Measurements from ENCODE around the gene P2RY2.

P2RY2 gene

DNA sequence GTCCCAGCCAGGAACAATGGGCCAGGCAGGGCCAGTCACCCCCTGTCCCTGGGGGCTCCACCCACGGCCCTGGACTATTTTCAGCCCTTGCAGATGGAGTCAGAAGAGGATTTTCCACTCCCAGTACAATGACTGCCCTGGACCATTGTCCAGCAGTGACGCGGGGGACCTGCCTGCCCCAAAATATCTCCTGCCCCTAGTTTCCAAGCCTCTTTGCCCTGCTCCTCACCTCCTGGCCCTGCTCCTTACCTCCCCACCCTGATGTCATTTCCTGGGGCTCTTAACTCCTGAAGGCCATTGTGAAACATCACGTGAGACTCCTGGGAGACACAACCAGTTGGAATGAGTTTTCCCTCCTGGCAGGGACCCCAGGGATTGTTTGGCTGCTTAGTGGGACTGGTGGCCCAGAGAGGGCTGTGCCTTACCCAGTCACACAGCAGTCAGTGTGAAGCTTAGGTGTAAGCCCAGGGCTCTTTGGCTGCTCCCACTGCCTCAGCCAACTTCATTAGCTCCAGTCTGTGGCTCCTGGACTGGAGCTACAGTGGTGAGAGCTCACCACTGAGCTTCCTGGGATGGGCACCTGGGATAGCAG, 22.2 kb downstream of the P2RY2 start:
- in situ Hi-C loops (cut with MboI; ENCODE audit: low sequenced_read_pairs), result loop anchor here (5.0 kb wide), 1 partner anchor 53 kb away; no protein-coding TSS in a partner anchor

DNA sequence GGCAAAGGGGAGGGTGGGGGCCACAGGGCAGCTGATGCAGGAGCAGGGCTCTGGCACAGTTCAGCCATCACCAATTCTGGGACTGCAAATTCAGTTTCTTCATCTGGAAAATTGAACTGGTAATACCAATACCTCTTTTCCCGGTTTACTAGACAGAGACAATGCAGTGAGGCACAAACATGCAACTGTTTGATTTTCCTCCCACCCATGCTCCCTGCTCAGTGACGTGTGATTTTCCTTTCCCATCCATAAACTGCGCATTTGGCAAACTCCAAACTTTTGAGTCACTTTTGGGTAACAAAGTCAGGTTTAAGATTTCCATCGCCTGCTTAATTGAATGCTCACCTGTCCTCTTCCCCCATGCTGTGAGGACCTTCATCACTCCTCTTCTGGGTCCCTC, 23.2 kb downstream of the P2RY2 start:
- in situ Hi-C loops (cut with MboI; ENCODE audit: low sequenced_read_pairs), result loop anchor here (5.0 kb wide), 1 partner anchor 54 kb away; no protein-coding TSS in a partner anchor

DNA sequence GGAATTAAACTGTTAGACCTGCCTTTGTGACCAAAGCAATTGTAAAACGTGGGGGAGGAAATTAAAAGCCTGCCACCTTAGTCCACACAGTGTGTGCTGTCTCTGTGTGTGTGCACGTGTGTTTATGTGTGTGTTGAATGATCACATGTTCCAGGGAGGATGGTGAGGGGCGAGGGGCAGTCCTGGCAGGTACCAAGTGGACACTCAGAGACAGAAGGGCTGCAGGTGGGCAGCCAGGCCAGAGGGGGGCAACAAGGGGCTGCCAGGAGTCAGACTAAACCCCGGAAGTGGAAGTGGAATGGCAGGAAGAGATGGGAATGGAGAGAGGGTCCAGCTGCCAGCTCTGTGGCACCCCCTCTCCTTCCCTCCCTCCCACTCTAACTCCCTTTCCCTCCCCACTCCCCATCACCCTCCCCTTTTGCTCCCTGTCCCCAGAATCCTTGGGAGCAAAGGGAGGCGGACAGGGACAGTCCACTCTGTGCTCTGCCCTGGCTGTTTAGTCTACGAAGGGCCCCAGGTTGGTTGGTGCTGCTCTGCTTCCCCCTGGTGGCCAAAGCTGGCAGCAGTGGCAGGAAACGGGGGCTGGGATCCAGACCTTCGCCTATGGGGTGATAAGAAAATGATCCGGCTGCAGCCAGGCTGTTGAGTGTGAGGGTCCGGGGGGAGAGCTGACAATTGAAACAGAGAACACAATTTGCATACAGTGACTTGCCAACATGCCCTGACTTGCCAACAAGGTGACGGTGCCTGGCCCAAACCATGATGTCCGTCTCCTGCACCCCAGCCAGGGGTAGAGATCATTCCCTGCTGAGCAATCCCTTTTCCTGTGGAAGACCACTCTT, 24.4 kb downstream of the P2RY2 start:
- in situ Hi-C loops (cut with MboI; ENCODE audit: low sequenced_read_pairs), result loop anchor here (5.0 kb wide), 1 partner anchor 55 kb away; no protein-coding TSS in a partner anchor

DNA sequence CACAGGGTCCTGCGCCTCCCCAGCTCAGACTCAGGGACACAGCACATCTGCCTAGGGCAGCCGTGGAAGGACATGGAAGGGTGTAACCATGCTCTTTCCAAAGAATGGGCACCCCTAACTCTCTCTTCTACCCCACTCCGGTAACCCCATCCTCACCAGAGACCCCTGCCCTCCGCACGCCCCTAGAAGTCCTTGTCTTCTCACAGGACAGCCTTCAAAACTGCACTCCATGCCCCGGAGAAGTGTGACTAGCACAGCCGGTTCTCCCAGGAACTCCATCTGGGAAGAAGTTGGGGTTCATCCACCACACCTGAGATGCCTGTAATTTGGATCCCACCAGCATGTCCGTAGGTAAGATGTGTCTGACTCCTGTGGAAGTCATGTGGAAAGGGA, 25.0 kb downstream of the P2RY2 start:
- in situ Hi-C loops (cut with MboI; ENCODE audit: low sequenced_read_pairs), result loop anchor here (5.0 kb wide), 1 partner anchor 56 kb away; no protein-coding TSS in a partner anchor

DNA sequence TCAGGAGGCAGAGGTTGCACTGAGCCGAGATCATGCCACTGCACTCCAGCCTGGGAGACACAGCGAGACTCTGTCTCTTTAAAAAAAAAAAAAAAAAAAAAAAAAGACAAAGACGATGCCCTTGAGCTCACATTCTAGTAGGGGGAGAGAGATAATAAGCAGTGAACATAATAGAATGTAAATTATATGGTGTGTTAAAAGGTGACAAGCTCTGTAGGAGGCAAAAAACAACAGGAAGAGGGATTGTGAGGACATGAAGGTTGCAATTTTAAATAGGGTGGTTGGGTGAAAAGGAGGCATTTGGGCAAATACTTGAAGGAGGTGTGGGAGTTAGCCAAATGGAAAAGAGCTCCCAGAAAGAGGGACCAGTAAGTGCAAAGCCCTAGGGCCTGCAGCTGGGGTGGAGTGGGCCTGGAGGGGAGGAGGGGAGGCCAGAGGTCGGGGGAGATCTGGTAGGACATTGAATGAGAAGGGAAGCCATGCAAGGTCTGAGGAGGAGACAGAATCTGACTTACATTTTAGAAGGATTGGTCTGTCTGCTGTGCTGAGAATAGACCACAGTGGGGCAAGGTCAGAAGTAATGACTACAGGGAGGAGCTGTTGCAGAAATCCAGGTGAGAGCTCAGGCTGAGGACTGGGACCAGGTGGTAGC, 26.6 kb downstream of the P2RY2 start:
- in situ Hi-C loops (cut with MboI; ENCODE audit: low sequenced_read_pairs), result loop anchor here (5.0 kb wide), 1 partner anchor 57 kb away; no protein-coding TSS in a partner anchor

DNA sequence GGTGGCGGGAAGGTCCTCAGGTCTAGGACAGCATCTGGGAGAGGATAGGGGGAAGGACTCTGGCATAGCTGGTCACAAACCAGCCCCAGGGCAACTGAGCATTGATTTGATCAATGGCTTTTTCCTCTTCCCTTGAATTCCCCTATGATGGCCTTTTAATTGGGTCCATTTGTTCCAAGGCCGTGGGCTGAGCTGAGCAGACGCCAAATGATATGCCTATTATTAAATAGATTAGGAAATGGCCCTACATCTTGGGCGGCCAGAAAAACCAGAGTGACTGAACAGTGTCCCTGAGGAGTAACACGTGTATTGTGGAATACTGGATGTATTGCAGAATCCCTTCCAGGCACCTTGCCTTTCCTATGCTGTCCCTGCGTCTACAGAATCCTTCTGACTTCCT, 27.4 kb downstream of the P2RY2 start:
- in situ Hi-C loops (cut with MboI; ENCODE audit: low sequenced_read_pairs), result no loop called here

DNA sequence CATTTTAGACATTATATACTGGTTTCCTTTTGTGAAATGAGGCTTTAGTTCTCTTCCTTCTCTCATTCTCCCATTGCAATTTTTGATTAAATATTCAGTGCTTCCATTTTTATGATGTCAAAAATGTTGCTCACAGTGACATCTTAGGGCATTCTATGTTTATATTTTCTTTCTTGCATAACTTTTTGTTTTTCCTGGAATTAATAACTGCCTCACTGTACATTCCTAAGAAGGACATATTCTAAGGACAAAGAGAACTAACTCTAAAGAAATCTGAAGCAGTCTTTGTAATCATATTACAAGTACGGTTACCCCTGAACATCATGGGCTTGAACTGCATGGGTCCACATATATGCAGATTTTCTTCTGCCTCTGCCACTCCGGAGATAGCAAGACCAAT, 28.2 kb downstream of the P2RY2 start:
- in situ Hi-C loops (cut with MboI; ENCODE audit: low sequenced_read_pairs), result no loop called here

DNA sequence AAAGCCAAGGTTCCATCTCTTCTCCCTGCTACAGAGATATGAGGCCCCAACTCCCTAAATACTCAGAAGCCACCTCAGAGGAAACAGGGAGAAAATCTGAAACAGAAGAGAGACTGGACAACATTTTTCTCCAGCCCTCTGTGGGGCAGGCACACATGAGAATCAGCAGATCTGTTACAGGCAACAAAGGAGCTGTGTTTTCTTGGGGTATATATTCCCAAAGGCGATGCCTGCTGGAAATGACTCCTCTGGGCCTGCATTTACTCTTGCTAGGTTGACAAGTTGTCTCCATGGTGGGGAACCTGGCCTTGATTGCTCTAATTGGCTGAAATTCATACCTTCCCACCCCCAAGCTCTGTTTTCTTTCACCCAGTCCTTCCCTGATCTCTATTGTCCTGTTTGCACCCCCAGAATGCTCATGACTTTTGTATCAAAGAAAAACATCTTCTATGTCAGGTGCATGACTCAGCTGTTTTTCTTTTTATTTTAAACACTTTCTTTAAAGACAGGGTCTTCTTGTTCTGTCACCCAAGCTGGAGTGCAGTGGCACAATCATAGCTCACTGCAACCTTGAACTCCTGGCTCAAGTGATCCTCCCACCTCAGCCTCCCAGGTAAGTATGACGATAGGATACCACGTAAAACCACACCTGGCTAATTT, 30.6 kb downstream of the P2RY2 start:
- in situ Hi-C loops (cut with MboI; ENCODE audit: low sequenced_read_pairs), result no loop called here

DNA sequence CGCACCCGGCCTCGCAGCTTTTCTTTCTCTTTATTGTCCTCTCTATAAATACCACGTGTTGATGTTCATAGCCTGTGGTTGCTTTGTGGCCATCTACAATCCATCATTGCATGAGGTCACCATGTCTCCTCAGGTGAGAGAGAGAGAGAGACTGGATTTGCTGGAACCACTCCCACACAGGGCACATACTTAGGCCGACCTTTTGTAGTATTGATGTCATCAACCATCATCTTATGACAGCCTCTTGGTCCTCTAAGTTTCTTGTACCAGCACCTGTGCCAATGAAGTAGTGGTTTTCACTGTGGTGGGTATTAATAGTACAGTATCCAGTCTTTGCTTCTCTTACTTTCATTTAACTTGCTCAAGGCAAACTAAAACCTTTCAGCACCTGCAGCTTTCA, 31.2 kb downstream of the P2RY2 start:
- in situ Hi-C loops (cut with MboI; ENCODE audit: low sequenced_read_pairs), result no loop called here

DNA sequence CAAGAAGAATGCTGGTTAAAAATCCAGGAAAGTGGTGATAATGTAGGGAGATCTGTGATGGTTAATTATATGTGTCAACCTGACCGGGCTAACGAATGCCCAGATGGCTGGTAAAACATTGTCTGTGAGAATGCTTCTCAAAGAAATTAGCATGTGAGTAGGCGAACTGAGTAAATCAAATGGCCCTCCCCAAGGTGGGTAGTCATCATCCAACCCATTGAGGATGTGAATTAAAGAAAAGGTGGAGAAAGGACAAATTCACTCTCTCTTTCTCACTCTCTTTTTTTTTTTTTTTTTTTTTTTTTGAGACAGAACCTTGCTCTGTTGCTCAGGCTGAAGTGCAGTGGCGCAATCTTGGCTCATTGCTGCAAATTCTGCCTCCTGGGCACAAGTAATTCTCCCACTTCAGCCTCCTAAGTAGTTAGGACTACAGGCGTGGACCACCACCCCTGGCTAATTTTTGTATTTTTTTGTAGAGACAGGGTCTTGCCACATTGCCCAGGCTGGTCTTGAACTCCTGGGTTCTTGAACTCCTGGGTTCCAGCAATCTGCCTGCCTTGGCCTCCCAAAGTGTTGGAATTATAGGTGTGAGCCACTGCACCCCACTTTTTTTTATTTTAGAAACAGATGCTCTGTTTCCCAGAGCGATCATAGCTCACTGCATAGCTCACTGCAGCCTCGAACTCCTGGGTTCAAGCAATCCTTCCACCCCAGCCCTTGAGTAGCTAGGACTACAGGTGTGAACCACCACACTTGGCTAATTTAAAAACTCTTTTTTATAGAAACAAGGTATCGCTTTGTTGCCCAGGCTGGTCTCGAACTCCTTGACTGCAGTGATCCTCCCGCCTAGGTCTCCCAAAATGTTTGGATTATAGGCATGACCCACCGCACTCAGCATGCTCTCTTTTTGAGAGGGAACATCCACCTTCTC, 32.0 kb downstream of the P2RY2 start:
- in situ Hi-C loops (cut with MboI; ENCODE audit: low sequenced_read_pairs), result no loop called here

DNA sequence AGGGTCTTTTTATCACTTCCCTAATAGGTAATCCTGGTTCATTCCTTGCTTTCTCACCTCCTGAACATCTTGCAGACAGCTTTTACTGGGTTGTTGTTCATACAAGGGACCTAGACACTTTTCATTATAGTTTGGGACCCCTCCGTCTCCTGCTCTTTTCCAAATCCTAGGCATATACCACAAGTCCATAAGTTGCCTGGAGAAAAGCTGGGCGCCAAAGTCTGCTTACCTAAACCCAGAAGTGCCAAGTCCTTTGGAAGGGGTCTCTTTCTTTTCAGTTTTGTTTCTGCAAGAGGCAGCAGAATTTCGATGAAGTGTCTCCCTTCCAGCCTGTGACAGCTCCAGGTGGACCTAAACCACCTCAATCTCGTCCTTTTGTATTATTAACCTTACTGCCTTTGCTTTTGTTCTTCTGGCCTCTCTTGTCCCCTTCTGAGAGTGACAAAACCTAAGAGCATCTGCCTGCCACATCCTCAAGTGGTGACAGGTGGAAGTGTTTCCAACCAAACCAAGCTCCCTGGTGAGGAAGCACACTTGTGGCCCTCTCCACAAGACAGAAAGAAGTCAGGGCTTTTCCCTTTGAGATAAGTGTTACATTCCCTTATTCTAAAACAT, 34.6 kb downstream of the P2RY2 start:
- in situ Hi-C loops (cut with MboI; ENCODE audit: low sequenced_read_pairs), result no loop called here

DNA sequence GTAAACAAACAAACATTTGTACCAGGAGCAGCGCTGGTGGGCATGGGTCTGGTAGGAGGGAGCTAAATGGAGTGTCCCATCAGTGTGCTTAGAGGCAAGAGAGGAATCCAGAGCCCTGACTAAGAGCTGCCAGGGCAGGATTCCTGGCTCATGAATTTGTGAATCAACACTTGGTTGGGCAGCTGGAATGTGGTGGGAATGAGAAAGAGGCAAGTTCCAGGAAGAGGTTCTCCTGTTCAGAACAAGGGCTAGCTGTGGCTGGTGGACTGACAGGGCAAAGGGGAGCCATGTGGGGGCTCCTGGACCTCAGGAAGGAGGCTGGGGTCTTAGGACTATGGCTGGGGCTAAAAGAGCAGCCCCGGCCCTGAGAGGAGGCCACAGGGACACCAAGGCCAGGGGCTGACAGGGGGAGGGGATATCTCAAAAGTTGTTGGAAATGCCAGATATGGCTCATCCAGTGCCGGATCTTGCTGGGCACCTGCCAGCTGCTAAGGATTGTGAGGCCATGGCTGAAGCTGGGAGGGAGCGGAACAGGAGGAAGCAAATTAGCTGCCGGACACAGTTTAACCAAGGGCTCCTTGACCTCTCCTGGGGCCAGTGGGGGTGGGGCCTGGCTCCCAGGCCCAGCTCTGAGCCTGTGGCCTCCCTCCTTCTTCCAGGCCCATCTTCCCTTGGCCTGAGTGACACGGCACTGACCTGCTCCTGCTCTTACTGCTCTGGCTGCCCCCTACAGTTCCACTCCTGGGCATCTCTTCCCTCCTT, 39.4 kb downstream of the P2RY2 start:
- in situ Hi-C loops (cut with MboI; ENCODE audit: low sequenced_read_pairs), result no loop called here

DNA sequence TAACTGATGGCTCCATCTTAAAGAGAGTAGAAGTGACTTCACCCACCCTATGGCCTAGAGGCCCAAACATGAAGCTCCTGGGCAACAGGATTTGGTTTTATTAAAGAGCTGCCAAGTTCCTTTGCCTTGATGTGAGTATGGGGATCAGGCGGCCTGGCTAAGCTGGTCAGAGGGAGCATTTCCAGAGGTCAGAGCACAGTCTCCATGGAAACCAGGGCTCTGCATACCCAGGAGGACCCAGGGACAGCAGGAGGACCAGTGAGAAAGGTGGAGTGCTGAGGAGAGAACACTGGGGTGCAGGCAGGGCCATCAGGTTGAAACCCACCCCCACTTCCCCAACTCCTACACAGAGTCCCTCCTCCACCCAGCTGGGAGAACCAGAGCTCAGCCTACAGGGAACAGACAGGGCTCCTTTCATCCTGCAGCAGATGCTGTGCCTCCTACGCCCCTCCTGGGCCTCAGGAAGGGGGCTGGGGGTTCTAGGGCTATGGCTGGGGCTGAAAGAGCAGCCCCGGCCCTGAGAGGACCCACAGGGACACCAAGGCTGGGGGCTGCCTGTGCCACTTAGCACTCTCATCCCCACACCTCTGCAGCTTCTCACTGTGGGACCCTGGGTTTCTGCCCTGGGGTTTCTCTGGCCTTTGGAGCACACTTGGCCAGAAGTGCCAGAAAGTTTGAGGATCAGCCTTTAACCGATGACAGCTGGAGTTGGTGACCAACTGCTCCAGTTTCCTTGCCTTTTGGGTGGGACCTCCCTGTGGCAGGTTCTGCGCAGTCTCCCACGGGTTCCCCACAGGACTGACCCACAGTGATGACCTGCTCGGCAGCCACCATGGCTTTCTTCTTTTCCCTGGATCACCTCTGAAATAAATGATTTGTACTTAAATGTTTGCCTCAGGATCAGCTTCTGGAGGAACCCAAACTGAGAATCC, 40.3 kb downstream of the P2RY2 start:
- in situ Hi-C loops (cut with MboI; ENCODE audit: low sequenced_read_pairs), result no loop called here

DNA sequence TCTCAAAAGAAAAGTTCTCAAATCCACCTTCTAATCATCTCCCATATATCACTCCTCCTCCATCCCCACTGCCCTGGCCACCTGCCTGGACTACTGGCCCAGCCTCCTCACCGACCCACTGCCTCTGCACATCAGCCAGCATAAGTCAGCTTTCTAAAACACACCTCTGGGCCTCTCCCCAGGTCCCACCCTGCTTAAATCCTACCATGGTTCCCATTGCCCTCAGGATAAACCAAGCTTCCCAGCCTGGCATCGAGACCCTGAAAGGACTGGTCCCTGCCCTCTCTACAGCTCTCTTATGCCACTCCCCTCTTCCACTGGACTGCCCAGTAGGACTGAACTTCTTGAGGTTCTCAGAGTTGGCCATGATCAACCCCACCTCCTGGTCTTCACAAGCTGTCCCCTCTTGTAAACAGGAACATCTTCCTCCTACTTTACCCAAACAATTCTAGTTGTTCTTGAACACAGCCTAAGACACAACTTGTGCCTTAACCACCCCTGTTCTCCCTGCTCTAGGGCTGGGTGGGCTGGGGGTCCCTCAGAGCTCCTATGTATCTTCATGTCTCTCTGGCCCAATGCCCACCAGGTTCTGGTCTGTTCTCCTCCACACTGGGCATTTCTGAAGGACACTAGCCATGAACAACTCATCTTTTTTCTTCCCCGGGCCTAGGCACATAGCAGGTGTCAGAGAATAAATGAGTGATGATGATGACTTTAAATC, 41.5 kb downstream of the P2RY2 start:
- in situ Hi-C loops (cut with MboI; ENCODE audit: low sequenced_read_pairs), result no loop called here

DNA sequence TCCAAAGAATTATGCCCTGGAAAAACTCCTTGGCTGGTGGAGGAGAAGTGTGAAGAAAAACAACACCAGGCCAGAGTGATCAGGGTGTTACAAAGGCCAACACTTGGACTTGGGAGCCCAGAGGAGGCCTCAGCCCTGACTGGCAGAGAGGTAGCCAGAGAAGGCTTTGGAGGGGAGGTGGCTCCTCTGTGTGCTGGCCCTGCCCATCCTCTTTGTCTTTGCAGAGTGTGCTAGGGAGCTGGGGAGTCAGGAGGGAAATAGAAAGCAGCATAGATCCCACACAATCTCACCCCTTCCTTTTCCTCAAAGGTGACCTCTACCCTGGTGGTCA, 42.0 kb downstream of the P2RY2 start:
- in situ Hi-C loops (cut with MboI; ENCODE audit: low sequenced_read_pairs), result no loop called here

DNA sequence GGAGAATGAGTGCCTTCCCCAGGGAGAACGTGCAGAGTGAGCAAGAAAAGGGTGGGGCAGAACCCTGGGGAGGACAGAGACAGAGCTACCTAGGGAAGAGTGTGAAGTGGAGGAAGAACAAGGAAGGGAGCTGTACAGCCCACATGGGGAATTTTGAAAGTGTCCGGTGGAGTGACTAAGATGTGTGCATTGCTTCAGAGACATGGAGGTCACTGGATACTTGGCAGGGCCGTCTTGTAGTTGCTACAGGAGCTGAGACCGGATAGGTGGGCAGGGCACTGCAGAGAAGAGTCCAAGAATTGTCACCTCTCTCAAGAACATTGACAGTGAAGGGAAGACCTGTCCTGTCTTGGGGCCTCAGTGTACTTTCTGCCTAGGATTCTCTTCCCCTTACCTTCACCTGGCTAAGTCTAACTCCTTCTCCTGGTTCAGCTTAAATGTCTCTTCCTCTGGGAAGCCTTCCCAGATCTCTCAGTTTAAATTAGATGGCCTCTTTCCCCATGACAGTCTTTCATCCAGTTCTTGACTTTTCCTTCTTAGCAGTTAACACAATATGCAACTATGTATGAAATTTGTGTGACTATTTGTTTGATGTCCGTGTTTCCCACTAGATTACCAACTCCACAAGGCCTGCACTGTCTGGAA, 44.9 kb downstream of the P2RY2 start:
- in situ Hi-C loops (cut with MboI; ENCODE audit: low sequenced_read_pairs), result no loop called here

DNA sequence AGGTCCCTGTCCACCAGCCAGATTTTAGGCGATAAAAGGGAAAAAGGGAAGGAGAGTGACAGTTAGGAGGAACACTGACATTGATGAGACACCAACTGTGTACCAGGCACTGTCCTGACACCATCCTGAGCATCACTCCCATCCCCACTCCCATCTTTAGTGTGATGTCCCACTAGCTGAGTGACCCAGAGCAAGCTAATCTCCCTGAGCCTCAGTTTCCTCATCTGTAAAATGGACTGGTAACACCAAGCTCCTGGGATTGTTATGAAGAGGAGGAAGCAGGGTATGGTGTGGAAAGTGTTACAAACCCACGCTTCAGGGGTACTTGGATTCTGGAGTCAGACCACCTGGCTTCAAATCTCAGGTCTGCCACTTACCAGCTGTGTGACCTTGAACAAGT, 45.6 kb downstream of the P2RY2 start:
- in situ Hi-C loops (cut with MboI; ENCODE audit: low sequenced_read_pairs), result no loop called here

All from HL-60/S4 treated with phorbol 12-myristate 13-acetate at 8.2 ng/mL for 4 days and 3 days (cell line).